PFSK-1 (cell line): ENCODE data around the gene PUS7L.

Source experiments
- FOXP2 ChIP-seq: optimal IDR thresholded peaks from 2 replicates; pipeline ENCODE3; 2011; ENCODE audit warnings: borderline replicate concordance, control low read depth, inconsistent platforms; ENCODE audit not compliant: insufficient read depth; ENCODE audit errors: extremely low read length, extremely low read depth
- POLR2AphosphoS5 ChIP-seq: IDR thresholded peaks from 2 replicates; pipeline ENCODE4 v1.6.1; 2012; ENCODE audit warnings: low read depth, mild to moderate bottlenecking, control low read depth, low read length, moderate library complexity
- SIN3A ChIP-seq: IDR thresholded peaks from 2 replicates; pipeline ENCODE4 v1.6.1; 2012; ENCODE audit warnings: mild to moderate bottlenecking, low read length, moderate library complexity, borderline replicate concordance; ENCODE audit not compliant: insufficient read depth
- TAF1 ChIP-seq: IDR thresholded peaks from 2 replicates; pipeline ENCODE4 v1.6.1; 2012; ENCODE audit warnings: low read length, control low read depth, borderline replicate concordance; ENCODE audit not compliant: insufficient read depth
- TF ChIP-seq, protein P1 (sequence below), 2 experiments: IDR thresholded peaks; 2 replicates each; pipeline versions ENCODE4 v1.6.1 to v1.8.0; 2011 to 2012; ENCODE audit warnings: low read depth in 2 of 2, low read length in 2 of 2, control low read depth in 1 of 2, inconsistent platforms in 1 of 2, mild to moderate bottlenecking in 1 of 2, moderate library complexity in 1 of 2; ENCODE audit not compliant: insufficient read depth in 1 of 2

Gene PUS7L

DNA sequence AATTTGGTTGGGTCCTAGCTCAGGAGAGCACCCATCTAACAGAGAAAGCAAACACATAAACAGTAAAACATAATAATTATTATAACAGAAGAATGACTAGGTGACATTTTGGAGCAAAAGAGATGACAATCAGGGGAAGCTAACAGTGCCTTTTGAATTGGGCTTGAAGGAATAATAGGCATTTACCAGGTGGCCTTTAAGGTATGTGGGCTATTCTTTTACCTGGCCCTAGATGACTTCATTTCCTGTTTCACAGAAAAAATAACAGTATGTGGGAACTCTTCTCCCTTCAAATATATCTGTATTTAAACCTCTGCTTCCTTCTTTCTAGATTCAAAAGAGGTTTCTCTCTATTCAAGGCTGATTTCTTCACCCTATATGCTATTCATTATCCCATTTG is 4.0 kb upstream of the PUS7L start:
- no peak for TF ChIP-seq SIN3A
- no peak for TF ChIP-seq TAF1
- TF ChIP-seq, protein P1, sequence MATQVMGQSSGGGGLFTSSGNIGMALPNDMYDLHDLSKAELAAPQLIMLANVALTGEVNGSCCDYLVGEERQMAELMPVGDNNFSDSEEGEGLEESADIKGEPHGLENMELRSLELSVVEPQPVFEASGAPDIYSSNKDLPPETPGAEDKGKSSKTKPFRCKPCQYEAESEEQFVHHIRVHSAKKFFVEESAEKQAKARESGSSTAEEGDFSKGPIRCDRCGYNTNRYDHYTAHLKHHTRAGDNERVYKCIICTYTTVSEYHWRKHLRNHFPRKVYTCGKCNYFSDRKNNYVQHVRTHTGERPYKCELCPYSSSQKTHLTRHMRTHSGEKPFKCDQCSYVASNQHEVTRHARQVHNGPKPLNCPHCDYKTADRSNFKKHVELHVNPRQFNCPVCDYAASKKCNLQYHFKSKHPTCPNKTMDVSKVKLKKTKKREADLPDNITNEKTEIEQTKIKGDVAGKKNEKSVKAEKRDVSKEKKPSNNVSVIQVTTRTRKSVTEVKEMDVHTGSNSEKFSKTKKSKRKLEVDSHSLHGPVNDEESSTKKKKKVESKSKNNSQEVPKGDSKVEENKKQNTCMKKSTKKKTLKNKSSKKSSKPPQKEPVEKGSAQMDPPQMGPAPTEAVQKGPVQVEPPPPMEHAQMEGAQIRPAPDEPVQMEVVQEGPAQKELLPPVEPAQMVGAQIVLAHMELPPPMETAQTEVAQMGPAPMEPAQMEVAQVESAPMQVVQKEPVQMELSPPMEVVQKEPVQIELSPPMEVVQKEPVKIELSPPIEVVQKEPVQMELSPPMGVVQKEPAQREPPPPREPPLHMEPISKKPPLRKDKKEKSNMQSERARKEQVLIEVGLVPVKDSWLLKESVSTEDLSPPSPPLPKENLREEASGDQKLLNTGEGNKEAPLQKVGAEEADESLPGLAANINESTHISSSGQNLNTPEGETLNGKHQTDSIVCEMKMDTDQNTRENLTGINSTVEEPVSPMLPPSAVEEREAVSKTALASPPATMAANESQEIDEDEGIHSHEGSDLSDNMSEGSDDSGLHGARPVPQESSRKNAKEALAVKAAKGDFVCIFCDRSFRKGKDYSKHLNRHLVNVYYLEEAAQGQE (IDR thresholded peaks at IDR 0.05; ENCODE audit: insufficient read depth in 1 of 2, low read depth in 2 of 2, low read length in 2 of 2) = no peak
- TF ChIP-seq FOXP2 = no peak
- TF ChIP-seq POLR2AphosphoS5 = no peak

DNA sequence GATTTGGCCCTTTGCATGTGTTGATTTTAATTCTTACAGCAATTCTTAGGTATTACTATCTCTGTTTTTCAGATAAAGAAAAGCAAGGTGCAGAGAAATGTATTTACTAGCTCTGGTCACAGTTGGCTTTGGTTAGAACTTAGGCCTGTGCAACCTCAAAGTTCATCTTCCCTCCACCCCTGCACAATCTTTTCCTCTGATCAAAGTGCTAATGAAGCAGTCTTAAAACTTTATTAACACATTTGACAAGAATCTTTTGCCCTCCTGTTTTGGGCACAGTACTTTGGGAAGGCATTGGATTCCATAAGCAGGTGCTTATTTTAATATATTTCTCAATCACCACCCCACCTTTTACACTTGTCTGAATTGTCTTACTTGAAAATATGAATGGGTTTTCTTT is 2.9 kb upstream of the PUS7L start:
- no peak for TF ChIP-seq SIN3A
- no peak for TF ChIP-seq TAF1
- TF ChIP-seq FOXP2 = no peak
- TF ChIP-seq POLR2AphosphoS5 = no peak

DNA sequence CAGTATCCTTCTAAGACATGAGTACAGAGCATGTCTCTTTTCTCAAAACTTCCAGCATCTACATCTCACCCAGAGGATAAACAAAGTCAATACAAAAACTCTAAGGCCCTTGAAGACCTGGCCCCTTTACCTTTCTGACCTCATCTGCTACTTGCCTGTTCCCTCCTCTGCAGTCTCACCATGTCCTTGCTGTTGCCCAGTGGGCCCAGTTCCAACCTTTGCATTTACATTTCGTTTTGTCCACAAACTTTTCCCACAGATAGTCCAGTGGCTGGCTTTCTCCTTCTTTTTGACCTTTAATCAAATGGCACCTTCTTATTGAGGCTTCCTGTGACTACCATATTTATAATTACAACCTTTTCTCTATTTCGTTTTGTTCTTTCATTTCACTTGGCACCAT is 1.8 kb upstream of the PUS7L start:
- TF ChIP-seq SIN3A (no peak), POLR2AphosphoS5 (no peak), TAF1 (no peak), FOXP2 (no peak)
- TF ChIP-seq, protein P1 (IDR thresholded peaks at IDR 0.05; ENCODE audit: insufficient read depth in 1 of 2, low read depth in 2 of 2, low read length in 2 of 2) = no peak

DNA sequence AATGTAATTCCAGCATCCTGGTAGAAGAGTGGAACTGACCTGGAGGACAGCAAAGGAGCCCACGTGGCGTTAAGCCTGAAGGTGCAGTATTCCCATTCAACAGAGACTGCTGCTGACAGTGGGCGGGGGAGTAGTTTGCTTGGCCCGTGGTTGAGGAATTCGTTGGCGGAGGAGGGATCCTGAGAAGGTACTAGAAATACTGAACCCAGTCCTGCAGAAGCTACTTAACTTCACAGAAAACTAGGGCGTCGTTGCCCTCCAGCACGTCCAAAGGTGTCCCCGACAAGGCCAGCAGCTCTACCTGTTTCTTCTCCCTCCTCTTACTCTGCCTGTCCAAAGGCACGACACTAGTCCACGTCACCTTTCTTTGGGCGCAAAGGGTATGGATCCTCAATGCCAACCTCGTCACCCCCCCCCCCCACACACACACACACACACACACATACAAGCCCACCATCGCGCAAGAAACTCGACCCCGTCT is 303 bp downstream of the PUS7L start:
- TF ChIP-seq SIN3A (peak; percentile 16; the same call in 1 of the 2 replicates), FOXP2 (no peak)
- TF ChIP-seq, protein P1 (IDR thresholded peaks at IDR 0.05; ENCODE audit: insufficient read depth in 1 of 2, low read depth in 2 of 2, low read length in 2 of 2) = no peak

DNA sequence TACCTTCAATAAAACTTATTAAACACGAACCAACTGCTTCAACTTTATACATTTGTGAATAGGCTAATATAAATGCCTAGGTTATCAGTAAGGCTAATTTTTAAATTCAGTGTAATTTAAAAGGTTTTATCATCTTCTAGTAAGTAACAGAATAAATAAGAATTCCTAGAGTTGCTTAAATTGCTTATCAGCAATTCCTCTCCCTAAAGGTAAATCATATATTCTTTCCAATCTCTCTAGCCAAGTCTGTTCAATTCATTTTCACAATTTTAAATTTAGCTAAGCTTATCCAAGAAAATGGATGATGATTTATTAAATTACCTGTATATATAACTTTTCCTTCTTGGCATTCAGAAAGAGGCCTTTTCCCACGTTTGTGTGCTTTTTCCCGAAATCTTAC is 4.6 kb downstream of the PUS7L start:
- TF ChIP-seq FOXP2 (no peak), TAF1 (no peak), SIN3A (no peak), POLR2AphosphoS5 (no peak)
- TF ChIP-seq, protein P1 (IDR thresholded peaks at IDR 0.05; ENCODE audit: insufficient read depth in 1 of 2, low read depth in 2 of 2, low read length in 2 of 2) = no peak
